PC-9 (cell line): ENCODE measurements around the gene SLC22A15.

Experiments used
- EZH2 ChIP-seq: fragments of 200-600 bp; sonication (generic); IDR thresholded peaks from 2 replicates; pipeline ENCODE4 v1.8.0; 2017; ENCODE audit warnings: antibody characterized with exemption, low read depth
- TF ChIP-seq, protein P1 (sequence below): fragments of 200-600 bp; sonication (generic); conservative IDR thresholded peaks from 2 replicates; pipeline ENCODE4 v1.6.1; 2017; ENCODE audit warnings: mixed run types, antibody characterized with exemption, mild to moderate bottlenecking, moderate library complexity

- TF ChIP-seq, protein P1, sequence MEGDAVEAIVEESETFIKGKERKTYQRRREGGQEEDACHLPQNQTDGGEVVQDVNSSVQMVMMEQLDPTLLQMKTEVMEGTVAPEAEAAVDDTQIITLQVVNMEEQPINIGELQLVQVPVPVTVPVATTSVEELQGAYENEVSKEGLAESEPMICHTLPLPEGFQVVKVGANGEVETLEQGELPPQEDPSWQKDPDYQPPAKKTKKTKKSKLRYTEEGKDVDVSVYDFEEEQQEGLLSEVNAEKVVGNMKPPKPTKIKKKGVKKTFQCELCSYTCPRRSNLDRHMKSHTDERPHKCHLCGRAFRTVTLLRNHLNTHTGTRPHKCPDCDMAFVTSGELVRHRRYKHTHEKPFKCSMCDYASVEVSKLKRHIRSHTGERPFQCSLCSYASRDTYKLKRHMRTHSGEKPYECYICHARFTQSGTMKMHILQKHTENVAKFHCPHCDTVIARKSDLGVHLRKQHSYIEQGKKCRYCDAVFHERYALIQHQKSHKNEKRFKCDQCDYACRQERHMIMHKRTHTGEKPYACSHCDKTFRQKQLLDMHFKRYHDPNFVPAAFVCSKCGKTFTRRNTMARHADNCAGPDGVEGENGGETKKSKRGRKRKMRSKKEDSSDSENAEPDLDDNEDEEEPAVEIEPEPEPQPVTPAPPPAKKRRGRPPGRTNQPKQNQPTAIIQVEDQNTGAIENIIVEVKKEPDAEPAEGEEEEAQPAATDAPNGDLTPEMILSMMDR, result no peak
- no peak for TF ChIP-seq EZH2
These were observed 130.3 kb downstream of the SLC22A15 start for GRCh38 chr1:116106646-116107045.
